Endothelial cell (in vitro differentiated cells): ENCODE data around the gene SCYL3. TPM values are rescaled to one million over a fixed set of nuclear protein-coding genes. Genes with fewer than 3 reads are reported as not detected.
A peak's percentile ranks its signal among the peaks of the same experiment; 100 is the strongest.
"Not testable (repeated sequence)": the region's sequence is repeated elsewhere in the genome, so short reads cannot be mapped to it uniquely, and the experiment has no call there.

Experiments used
- DNase-seq: peaks from one replicate; pipeline ENCODE4 v3.0.0; 2021; ENCODE audit warnings: low spot score
- H3K27ac Mint-ChIP-seq: one replicate; pipeline ENCODE4 v1.8.0; 2021; ENCODE audit warnings: mixed read lengths, inconsistent platforms; ENCODE audit not compliant: unreplicated experiment
- H3K27me3 Mint-ChIP-seq: one replicate; pipeline ENCODE4 v1.8.0; 2021; ENCODE audit warnings: mild to moderate bottlenecking, moderate library complexity, mixed read lengths, inconsistent platforms; ENCODE audit not compliant: unreplicated experiment
- H3K36me3 Mint-ChIP-seq: one replicate; pipeline ENCODE4 v1.8.0; 2021; ENCODE audit warnings: mild to moderate bottlenecking, low read depth, mixed read lengths, inconsistent platforms; ENCODE audit not compliant: unreplicated experiment
- H3K4me1 Mint-ChIP-seq: one replicate; pipeline ENCODE4 v1.8.0; 2021; ENCODE audit warnings: mild to moderate bottlenecking, mixed read lengths, inconsistent platforms; ENCODE audit not compliant: unreplicated experiment
- H3K4me3 Mint-ChIP-seq: one replicate; pipeline ENCODE4 v1.8.0; 2021; ENCODE audit warnings: mild to moderate bottlenecking, mixed read lengths, inconsistent platforms; ENCODE audit not compliant: unreplicated experiment
- H3K9me3 Mint-ChIP-seq: one replicate; pipeline ENCODE4 v1.8.0; 2021; ENCODE audit warnings: mixed read lengths, inconsistent platforms; ENCODE audit not compliant: unreplicated experiment
- CTCF ChIP-seq: fragments of 200-600 bp; sonication (generic); IDR thresholded peaks from one replicate; pipeline ENCODE4 v1.5.0; 2021; ENCODE audit warnings: antibody characterized with exemption; ENCODE audit not compliant: unreplicated experiment
- total RNA-seq: library from RNA; stranded (reverse); fragmentation: NEBNext Ultra II Directional; extraction: Animal tissue kit (Norgen Biotek cat#: 25700); gene quantifications from one replicate; pipeline ENCODE4 v1.2.1, GENCODE V29; 2021; ENCODE audit not compliant: unreplicated experiment

SCYL3 gene
- total RNA-seq, 1 donor from 2014 or later, result 19.2 TPM

GRCh38 chr1:169873582-169874199 lies 20.0 kb downstream of the SCYL3 start:
- Mint-ChIP-seq H3K9me3 (peaks cover 4% of the 10 kb centered on the region), H3K4me1 (peaks cover 4% of the 10 kb centered on the region), H3K36me3 (peaks cover 53% of the 10 kb centered on the region), H3K27ac (no peak overlapping the region), H3K27me3 (no peaks in the 10 kb centered on the region), H3K4me3 (peak overlapping the region; percentile 84)
- TF ChIP-seq CTCF, result no peak
- DNase-seq, result no peak

GRCh38 chr1:169872906-169873305 lies 20.8 kb downstream of the SCYL3 start:
- peak overlapping the region; percentile 3 for H3K27ac Mint-ChIP-seq
- DNase-seq, result no peak
- TF ChIP-seq CTCF, result no peak
- H3K4me3 Mint-ChIP-seq, result peak overlapping the region; percentile 84
- peaks cover 4% of the 10 kb centered on the region for H3K9me3 Mint-ChIP-seq
- H3K4me1 Mint-ChIP-seq, result peaks cover 4% of the 10 kb centered on the region
- H3K36me3 Mint-ChIP-seq, result peaks cover 57% of the 10 kb centered on the region
- H3K27me3 Mint-ChIP-seq, result no peaks in the 10 kb centered on the region

GRCh38 chr1:169871988-169872387 lies 21.7 kb downstream of the SCYL3 start:
- H3K9me3 Mint-ChIP-seq, DNase-seq, H3K4me1 Mint-ChIP-seq, H3K27me3 Mint-ChIP-seq, H3K27ac Mint-ChIP-seq: not testable (repeated sequence)
- peaks cover 64% of the 10 kb centered on the region for H3K36me3 Mint-ChIP-seq
- H3K4me3 Mint-ChIP-seq, result peak overlapping the region; percentile 78

GRCh38 chr1:169869426-169869825 lies 24.3 kb downstream of the SCYL3 start:
- Mint-ChIP-seq H3K4me3 (no peak overlapping the region), H3K9me3 (peaks cover 4% of the 10 kb centered on the region), H3K27me3 (peaks cover 3% of the 10 kb centered on the region), H3K36me3 (peaks cover 69% of the 10 kb centered on the region), H3K4me1 (peaks cover 4% of the 10 kb centered on the region), H3K27ac (no peak overlapping the region)
- no peak for DNase-seq
- no peak for TF ChIP-seq CTCF

GRCh38 chr1:169868978-169869377 lies 24.7 kb downstream of the SCYL3 start:
- H3K36me3 Mint-ChIP-seq, result peaks cover 68% of the 10 kb centered on the region
- DNase-seq, result no peak
- TF ChIP-seq CTCF, result no peak

More at GRCh38 chr1:169868978-169869377, 24.7 kb downstream of the SCYL3 start:
- peaks cover 4% of the 10 kb centered on the region for H3K4me1 Mint-ChIP-seq
- H3K4me3 Mint-ChIP-seq, result no peak overlapping the region
- no peak overlapping the region for H3K27ac Mint-ChIP-seq
- peaks cover 4% of the 10 kb centered on the region for H3K9me3 Mint-ChIP-seq
- H3K27me3 Mint-ChIP-seq, result peaks cover 3% of the 10 kb centered on the region
